Activated CD4-positive, alpha-beta T cell treated with anti-CD3 and anti-CD28 coated beads, Interleukin-2, Interleukin-6, amounts not matched to agents 100 ng/mL and 50 ng/mL, durations not matched to agents 16 hours and 8 hours (primary cell): ENCODE data around the gene NPAT.

Source experiments
- DNase-seq: peaks from one replicate; pipeline ENCODE4 v3.0.0-alpha.2; 2020

NPAT gene

DNA sequence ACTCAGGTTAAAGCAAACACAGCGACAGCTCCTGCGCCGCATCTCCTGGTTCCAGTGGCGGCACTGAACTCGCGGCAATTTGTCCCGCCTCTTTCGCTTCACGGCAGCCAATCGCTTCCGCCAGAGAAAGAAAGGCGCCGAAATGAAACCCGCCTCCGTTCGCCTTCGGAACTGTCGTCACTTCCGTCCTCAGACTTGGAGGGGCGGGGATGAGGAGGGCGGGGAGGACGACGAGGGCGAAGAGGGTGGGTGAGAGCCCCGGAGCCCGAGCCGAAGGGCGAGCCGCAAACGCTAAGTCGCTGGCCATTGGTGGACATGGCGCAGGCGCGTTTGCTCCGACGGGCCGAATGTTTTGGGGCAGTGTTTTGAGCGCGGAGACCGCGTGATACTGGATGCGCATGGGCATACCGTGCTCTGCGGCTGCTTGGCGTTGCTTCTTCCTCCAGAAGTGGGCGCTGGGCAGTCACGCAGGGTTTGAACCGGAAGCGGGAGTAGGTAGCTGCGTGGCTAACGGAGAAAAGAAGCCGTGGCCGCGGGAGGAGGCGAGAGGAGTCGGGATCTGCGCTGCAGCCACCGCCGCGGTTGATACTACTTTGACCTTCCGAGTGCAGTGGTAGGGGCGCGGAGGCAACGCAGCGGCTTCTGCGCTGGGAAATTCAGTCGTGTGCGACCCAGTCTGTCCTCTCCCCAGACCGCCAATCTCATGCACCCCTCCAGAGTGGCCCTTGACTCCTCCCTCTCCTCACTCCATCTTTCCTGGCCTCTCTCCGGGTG is at the start of gene NPAT, which contains the start of gene ATM:
NPAT (minus strand) TSS at position 65 of the 774 bp plus-strand sequence. CDS start 102 bp downstream, outside the sequence.
ATM (plus strand) TSS at position 494 of the 774 bp plus-strand sequence. CDS start 4,558 bp downstream, outside the sequence.
- DNase-seq = peak; percentile 98

GRCh38 chr11:108269583-108269982 is 47.1 kb upstream of the NPAT start:
- no peak for DNase-seq

DNA sequence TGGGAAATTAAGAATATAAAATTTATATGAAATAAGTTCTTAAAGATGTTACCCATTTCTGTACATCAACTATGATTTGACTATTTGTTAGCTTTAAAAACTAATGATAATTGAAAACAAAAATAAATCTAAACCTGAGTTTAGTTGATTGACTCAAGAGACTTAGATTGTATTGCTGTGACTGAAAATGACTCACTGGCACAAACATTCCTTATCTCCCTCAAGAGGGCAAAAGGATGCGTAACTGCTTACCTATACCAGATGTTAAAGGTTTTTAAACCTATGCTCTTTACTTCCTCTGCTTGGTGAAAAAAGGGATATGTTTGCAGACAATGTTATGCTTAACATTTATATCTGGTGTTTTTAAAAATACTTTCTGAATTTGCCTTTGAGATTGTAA is 30.7 kb upstream of the NPAT start:
- DNase-seq = no peak

DNA sequence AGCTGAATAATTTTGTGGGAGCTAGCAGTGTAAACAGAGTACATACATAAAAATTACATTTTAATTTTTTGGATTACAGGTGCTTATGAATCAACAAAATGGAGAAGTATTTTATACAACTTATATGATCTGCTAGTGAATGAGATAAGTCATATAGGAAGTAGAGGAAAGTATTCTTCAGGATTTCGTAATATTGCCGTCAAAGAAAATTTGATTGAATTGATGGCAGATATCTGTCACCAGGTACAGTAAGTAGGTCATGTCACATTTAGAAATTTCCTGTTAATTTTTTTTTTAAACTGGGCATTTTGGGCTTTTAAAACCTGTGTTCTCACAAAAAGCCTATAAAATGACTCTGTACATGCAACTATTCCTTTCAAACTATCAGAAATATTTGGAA is 24.4 kb upstream of the NPAT start:
- DNase-seq = no peak

DNA sequence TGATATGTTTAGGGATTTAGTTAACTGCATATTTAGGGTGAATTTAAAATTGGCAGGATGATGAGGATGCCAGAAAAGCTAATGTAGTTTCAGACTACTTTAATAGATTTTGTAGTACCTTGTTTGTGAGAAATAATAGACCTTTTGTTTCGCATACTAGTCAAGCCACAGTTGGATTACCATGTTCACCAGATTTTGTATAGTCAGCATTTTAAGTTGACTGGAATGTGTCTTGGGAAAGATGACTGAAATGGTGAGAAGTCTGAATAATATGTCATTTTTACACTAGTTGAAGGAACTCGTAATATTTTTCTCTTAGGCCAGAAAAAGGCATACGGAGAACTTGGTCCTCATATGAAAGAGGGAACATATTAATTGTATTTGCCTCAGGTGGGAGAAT is 23.9 kb upstream of the NPAT start:
- DNase-seq = no peak

- no peak for DNase-seq
These were observed 20.0 kb upstream of the NPAT start for GRCh38 chr11:108242422-108242821.

DNA sequence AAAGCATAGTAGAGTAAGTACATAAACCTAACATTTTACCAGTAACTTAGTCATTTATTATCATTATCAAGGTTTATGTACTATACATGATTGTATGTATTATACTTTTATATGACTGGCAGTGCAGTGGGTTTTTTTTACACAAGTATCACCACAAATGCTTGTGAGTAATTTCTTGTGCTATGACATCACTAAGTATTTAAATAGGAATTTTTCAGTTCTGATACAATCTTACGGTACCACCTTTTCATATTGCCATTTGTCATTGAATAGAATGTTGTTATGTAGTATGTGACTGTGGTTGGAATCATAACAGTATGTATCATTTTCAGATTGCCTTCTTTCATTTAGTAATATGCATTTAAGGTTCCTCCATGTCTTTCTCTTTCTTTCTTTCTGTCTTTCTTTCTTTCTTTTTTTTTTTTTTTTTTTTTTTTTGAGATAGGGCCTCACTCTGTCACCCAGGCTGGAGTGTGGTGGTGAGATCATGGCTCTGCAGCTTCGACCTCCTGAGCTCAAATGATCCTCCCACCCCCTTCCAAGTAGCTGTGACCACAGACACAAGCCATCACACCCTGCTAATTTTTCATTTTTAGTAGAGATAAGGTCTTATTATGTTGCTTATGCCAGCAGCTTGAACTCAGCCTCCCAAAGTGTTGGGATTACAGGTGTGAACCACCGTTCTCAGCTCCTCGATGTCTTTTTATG is 19.0 kb upstream of the NPAT start:
- peak; percentile 54 for DNase-seq

DNA sequence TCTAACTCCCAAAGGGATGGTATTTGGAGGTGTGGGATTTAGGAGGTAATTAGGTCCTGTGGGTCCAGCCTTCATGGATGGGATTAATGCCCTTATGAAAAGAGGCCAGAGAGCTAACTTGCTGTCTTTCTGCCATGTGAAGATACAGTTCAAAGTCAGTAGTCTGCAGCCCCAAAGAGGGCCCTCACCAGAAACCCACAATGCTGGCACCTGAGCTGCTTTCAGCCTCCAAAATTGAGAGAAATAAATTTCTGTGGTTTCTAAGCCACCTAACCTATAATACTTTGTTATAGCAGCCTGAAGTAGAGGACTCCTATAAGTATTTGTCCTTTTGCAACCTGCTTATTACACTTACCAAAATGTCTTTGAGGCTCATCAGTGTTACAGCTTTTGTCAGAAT is 16.6 kb upstream of the NPAT start:
- no peak for DNase-seq

- DNase-seq = peak; percentile 57
These were observed 14.6 kb upstream of the NPAT start for GRCh38 chr11:108237058-108237481.

DNA sequence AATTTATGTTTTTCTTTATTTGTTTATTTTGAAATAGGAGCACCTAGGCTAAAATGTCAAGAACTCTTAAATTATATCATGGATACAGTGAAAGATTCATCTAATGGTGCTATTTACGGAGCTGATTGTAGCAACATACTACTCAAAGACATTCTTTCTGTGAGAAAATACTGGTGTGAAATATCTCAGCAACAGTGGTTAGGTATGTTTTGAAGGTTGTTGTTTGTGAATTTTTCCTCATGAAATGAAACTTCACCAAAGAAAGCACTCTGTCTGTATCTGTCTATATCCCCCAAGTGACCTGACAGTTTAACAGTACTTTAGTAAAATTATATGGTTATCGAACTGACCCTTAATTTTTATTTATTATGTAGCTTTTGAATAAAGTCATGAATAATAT is 13.2 kb upstream of the NPAT start:
- DNase-seq = no peak

DNA sequence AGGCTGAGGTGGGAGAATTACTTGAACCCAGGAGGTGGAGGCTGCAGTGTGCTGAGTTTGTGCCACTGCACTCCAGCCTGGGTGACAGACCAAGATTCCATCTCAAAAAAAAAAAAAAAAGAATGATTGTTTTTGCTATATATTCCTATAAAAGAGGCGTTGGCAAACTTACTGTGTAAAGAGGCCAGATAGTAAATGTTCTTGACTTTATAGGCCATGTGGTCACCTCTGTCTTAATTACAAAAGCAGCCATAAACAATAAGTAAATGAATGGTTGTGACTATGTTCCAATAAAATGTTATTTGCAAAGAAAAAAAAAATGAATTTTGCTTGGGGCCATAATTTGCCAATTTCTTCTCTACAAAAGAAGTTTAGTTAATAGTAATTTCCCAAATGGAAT is 12.8 kb upstream of the NPAT start:
- DNase-seq = no peak

GRCh38 chr11:108233277-108233945 is 11.0 kb upstream of the NPAT start:
- DNase-seq = no peak

GRCh38 chr11:108228251-108228650 is 5.8 kb upstream of the NPAT start:
- DNase-seq = no peak

DNA sequence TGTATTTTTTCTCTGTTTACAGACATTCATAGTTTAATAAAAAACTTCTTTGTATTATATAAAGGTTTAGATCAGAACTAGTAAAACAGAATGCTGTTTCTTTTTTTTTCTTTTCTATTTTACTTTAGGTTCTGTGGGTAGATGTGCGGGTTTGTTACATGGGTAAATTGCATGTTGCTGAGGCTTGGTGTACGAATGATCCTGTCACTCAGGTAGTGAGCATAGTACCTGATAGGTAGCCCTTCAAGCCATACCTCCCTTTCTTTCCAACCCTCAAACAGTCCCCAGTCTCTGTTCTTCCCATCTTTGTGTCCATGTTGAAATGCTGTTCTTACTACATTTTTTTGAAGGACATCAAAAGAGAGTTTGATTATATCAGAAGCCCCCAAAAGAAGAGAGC is 3.6 kb upstream of the NPAT start:
- DNase-seq = no peak

- DNase-seq = peak; percentile 72
These were observed 2.7 kb upstream of the NPAT start for GRCh38 chr11:108224911-108225786.

DNA sequence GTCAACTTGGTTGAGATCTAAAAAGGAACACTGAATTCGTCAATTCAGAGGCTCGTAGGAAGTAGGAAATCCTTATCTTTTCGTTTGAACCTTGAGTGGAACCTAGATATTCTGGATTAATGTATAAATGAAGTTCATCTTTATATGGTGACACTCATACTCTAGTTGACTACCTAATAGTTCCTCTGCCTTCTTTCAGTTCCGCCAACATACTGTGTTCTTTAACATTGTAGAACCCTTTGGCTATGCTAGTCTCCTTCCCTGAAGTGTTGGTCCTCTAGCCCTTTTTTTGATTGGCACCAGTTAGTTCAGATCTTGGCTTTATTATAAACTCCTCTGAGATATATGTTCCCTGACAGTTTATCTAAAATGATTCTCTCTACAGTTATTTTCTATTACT is 1.9 kb upstream of the NPAT start:
- DNase-seq = no peak

DNA sequence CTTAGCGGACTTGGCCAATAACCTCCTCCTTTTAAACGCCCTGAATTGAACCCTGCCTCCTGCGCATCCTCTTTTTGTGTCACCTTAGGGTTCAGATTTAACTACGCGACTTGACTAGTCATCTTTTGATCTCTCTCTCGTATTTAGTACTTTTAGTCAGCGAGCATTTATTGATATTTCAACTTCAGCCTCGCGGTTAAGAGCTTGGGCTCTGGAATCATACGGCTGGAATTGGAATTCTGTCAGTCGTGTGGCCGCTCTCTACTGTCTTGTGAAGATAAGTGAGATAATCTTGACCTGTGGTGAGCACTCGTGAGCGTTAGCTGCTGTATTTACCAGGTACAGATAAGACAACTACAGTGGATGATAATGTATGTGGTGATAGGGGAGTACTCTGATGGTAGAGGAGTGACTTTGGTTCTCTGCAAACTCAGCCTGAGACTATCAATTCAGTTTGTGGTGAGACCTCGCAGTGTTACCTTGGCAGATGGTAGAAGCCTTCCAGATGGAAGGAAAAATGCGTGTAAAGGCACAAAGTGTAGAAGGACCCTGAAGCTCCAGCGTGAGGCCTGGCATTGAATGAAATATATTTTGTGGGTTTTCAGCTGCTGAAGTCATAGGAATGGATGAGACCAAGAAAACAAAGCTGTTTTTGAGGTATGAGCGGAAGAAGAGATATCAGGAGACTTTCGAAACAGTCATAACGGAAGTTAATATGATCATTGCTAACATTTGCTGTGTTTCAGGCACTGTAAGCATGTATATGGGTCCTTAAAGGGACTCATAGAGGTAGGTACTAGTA is 1.1 kb upstream of the NPAT start:
- DNase-seq = peak; percentile 81

DNA sequence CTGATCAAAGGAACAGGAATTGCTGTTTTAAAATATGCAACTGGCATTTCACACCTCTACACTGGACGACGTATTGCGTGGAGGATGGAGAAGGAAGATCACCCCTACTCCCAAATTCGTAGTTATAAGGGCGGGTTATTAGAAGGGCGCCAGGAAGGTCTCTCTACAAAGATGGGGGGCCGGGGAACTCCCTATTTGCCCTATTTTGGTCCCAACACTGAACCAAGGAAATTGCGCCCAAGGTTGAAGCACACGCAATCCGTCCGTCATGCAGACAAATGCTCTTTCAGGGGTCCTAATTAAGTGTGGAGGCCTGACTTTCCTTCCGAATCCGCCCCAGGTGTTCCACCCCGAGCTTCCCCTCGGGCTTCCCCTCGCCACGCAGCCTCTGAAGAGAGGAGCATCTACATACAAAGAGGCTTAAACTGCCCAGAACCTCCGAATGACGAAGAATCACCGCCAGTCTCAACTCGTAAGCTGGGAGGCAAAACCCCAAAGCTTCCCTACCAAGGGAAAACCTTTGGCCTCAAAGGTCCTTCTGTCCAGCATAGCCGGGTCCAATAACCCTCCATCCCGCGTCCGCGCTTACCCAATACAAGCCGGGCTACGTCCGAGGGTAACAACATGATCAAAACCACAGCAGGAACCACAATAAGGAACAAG is 396 bp downstream of the NPAT start:
- DNase-seq = no peak

DNA sequence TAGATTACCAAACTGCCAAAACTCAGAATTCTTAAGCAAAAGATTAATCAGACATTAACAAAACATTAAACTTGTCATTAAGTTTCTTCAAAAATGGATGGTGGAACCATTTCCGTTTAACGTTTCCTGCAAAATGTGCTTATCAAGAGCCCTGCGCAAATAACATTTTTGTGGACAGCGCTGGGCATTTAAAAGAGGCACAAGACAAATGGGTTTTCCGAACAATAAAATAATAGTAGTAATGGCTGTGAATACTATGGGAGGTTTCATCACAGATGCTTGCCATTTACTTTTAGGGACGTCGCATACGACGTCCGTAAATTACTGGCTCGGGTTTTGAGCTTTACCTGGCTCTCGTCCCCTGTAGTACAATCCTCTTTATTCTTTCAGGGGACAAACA is 1.1 kb downstream of the NPAT start:
- DNase-seq = no peak

DNA sequence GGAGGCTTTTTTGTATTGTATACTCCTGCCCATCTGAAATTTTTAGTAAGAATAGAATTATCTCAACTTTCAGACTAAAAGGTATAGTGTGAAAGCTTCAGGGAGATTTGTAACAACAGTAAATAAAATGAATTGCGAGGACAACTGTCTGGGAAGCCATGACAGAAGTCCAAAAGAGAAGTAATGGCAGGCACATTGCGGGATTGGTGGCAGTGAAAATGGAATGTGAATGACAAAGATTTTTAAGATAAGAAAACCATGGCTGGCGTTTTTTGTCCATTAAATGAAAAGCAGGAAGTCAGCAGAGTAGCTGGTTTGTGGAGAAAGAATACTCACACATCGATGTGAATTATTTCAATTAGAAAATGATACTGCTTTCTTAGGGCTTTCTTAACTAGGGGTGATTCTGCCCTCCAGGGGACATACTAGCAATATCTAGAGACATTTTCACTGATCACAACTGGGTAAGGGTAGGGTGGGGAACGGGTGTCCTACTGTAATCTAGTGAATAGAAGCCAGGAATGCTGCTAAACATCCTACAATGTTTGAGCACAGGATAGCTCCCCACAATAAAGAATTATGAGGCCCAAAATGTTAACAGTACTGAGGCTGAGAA is 1.6 kb downstream of the NPAT start:
- peak; percentile 29 for DNase-seq
